Suppressor macrophage (primary cell): Measurements from ENCODE around the gene CASZ1.

Source experiments
- DNase-seq, 4 experiments: peaks; one replicate each; pipeline ENCODE4 v3.0.0-alpha.2; 2020 to 2022

The CASZ1 gene

DNA sequence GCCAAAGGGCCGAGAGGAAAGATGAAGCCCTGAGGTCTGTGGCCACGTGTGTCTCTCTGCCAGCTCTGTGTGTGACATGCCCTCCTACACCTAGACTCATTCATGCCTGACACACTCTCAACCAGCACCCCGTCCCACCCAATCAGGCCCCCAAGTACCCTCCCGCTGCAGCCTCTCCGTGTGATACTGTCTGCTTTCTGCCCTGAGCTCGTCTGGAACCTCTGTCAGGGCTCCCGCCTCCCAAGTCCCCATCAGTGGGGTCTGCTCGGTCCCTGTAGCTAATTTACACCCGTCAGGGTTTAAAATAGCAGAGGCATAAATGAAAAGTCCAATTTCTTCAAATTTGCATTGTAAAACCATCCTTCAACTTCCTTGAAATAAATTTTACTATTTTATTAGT, 20.7 kb downstream of the CASZ1 start:
- DNase-seq: no peak

DNA sequence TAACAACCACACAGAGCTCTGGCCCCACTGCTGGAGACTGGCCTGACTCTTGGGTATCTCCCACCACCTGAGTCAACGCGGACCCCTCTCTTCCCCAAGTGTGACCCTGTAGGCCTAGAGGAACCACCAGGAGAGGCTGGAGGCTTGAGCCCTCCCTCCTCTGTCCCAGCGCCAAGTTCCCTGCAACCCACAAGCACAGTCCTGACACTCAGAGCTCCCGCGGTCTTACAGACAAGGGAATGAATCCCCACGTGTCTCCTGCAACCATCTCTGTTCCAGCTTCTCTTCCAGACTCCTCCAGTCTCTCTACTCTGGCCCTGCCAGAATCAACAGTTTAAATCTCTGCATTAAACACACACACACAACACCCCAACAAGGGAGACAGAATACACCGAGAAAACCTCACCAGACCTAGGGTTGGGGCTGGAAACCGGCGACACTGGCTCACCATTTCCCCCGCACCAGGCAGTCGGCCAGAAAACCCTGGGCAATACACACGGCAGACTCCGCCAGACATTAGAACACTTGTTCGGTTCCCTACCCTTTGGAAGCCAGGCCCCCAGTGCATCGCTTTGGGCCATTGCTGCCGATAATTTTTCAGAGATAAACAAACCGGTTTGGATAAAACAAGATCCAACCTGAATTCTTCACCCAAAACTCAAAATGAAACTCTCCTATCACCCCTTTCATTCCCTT, 21.7 kb downstream of the CASZ1 start:
- DNase-seq: no peak

DNA sequence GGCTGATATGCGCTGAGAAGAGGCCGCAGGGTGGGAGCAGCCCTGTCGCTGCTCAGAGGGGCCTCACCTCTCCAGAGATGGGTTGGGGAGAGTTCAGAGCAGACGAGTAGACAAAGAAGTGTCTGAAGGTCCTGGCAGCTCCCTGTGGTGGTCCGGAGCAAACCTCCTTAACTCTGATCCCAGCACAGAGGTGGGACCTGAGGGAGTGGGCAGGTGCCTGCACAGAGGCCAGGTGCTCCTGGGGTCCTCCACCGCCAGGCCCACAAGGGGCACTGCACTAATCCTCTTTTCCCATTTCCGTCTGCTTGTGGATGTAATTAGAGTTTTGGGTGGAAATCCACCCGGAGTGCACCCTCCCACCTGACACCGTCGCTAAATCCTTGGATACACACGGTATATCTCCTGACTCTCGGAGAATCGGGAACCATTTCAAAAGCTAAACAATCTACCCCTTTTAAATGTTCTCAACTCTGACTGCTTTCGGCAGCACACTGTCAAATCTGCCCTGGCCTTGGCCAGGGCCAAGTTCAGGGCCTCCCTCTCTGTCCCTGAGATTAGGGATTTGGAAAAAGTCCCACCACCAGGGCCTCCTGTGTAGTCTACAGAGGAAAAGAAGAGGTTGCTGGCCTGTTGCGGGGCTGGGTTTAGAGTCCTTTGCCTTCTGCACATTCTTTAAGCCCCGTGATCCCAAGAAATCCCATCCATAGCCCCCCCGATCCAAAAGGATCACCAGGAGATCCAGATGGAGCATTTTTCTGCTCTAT, 22.4 kb downstream of the CASZ1 start:
- no peak for DNase-seq

DNA sequence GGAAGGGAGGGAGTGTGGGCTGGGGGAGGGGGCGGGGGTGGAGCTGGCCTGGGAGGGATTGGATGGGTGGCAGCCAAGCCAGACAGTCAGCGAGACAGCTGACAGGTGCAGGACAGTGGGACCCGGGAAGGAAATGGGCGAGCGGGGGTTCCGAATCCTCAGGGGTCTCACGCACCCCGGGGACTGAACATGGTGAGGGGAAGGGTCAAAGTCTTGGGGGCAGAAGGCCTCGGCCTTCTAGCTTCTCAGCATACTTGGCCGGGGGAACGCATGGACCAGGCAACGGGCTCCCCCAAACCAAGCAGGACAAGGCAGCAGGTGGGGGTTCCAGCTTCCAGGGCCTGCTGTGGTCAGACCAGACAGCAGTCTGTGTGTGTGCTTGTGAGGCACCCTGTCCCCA, 23.1 kb downstream of the CASZ1 start:
- no peak for DNase-seq

DNA sequence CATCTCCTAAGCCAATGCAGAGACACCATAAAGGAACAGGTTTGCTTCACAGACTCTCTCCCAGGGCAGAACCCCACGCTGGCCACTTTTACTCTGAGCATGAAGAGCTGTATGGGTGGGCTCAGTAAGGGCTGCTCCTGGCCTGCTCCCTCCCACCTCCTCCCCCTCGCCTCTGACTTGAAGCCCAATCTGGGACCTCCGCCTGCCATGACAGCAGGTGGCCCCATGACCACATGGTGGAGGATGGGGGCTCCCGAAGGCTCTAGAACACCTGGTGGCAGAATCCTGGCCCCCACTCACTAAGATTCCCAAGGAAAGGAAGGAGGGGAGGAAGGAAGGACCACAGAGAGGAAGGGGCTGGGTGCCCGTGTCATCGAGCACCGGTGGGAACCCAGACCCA, 23.7 kb downstream of the CASZ1 start:
- no peak for DNase-seq

DNA sequence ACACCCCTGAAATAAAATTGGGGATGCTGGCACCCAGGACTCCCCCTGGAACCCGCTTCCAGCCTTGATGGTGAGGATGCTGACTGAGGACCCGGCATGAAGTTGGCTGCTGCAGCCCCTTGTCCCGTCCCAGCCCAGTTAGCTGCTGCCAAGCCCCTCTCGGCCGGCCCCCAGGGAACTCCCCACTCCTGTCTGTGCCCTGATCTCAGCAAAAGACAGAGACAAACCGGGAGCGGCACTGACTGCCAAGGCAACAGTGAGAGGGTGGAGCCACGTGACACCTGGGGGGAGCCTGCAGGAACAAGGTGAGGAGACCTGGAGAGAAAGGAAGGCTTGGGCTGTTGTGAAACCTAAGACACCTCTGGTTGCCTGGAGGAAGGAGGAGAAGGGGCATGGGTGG, 24.7 kb downstream of the CASZ1 start:
- DNase-seq: no peak

DNA sequence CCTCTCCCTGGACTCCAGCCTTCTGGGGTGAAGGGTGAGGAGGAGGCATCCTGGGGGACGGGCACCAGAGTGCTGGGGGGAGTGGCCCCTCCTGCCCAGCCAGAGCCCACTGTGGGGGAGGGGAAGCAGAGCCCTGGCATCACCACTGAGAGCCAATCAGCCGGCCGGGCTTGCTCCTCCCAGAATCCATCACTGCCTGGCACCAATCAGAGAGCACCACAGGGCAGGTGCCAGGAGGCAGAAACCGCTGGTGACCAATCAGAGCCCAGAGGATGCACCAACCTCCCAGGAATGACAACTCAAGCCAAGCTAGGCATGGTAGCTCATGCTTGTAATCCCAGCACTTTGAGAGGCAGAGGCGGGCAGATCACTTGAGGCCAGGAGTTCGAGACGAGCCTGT, 27.9 kb downstream of the CASZ1 start:
- no peak for DNase-seq

DNA sequence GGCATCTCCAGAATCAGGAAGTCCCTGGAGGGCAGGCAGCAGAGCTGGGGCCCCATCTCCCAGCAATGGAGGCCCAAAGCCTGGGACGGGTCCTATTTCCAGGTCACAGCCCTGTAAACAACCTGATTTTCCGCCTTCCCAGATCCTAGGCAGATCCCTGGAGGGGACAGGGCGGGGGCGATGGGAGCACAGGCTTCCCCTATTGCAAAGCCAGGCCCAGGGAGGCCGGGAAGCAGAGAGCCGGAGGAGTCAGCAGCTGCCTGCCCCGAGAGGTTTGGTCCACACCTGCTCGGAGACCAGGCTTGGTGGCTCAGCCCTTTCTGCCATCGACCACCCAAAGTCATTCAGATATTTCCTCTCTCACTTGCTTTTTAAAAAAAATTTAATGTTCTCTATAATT, 29.2 kb downstream of the CASZ1 start:
- DNase-seq: no peak

DNA sequence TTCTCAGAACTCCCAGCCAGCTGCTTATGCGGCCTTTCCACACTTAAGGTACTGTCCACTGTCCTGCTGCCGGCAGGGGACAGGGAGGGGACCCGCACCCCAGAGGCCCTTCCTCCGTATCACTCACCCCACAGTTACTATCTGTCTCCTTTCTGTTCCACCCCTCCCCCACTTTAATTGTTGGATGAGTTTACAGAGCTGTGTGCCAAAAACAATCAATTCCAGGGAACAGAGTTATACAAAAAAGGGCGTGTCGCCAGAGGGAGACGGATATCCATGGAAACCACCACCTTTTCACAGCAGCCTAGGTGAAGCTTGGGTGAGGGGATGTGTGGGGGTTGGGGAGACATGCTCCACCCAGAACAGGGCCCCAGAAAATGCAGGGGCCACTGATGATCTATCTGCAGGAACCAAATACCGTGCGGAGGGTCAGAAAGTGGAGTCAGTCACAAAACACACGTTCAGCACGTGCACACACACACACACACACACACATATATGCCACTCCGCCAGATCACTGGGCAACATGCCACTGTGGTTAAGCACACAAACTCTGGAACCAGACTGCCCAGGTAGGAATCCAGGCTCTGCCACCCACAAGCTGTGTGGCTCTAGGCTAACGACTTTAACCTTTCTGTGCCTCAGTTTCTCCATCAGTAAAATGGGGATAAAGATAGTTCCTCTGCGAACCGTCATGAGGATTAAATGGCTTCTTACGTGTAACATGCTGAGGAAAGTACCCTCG, 30.5 kb downstream of the CASZ1 start:
- DNase-seq: no peak

DNA sequence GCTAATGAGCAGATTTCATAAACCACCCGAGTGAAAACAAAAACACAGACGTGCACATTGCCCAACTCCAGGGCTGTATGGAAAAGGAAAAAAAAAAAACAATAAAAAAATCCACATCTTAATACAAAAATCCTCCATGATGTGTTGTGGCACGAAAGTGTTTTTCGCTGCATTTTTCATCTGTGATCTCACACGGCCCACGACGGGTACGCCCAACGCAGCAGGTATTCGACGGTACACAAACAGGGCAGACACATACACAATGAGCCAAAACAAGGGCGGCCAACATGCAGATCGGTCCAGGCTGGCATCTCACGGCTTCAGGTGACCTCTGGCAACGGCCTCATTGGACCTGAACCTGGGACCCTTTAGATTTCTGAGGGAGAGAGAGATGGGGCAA, 31.1 kb downstream of the CASZ1 start:
- no peak for DNase-seq

DNA sequence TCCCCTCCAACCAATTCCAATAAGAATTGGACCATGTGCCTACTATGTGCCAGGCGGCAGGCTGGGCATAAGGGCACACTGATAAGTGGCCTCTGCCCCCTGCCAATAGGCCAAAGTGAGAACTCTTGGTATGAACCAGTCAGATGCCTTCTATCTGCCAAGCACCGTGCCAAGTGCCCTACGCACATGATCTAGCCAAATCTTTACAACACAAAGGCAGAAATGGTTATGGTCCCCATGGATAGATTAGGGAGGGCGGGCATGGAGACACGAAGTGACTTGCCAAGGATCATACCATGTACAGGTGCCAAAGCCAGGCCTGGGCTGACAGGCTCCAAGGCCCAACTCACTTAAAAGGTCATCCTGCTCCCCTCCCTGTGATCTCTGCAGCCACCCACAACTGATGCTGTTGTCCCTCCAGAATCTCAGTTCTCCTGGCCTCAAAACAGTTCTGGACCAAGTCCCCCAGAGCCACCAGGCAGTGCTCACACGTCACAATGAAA, 32.1 kb downstream of the CASZ1 start:
- no peak for DNase-seq

DNA sequence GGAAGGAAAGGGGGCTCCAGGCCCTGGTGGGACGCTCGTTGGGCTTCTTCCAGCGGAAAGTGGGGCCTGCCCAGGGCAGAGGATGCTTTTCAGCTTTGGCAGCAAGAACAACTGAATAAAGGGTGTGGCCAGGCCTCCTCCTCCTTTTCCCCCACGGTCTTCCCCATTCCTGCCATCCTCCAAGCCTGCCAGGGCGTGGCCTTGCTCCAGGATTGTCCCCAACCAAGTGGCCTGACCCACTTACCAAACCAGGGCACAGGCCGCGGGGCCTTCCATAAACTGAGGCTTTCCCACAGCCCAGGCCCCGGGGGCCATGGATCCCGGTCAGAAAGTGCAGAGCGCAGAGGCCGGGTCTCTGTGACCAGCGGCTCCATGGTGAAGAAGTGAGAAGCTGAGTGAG, 33.6 kb downstream of the CASZ1 start:
- no peak for DNase-seq

DNA sequence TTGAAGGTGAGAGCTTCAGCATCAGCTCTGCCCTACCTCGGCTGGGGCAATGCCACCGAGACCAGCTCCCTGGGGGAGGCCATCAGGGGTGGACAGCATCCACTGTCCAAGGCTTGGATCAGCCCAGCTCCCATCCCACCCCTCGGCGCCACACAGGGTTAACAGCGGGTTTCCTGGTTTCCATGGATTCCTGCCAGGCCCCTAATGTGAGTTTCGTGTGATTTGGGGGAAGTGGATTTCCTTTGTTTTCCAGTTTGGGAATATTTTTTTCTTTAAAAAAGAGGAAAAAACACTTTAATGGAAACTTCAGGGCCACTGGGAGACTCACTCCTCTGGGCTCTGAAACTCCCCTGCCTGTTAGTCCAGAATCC, 34.3 kb downstream of the CASZ1 start:
- DNase-seq: no peak

DNA sequence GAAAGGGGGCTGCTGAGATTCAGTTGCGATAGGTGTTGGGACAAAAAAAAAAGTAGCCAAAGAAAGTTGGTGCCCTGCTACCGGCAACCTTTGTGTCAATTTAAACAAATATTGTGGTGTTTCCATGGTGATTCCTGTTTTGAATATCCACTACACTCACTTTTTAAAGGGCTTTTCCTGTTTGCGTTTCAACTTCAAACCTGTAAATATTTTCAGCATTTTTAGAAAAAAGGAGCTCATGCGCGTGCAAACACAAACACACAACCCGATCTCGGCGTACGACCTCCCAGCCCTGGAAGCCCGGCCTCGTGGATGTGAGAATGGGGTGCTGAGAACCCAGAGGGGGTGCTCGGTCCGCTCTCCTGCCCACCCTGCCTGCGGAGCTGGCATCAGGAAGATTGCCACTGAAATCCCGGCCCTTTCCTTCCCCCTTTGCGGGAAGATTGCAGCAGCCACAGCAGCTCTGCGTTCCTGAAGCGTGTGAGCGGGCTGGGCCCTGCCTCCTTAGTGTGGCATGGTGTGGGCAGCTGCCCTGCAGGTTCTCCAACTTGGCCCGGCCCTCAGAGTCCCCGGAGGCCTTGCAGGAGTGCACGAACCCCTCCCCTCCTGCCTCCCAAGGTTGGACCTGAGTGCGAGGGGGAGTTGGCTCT, 34.8 kb downstream of the CASZ1 start:
- no peak for DNase-seq

DNA sequence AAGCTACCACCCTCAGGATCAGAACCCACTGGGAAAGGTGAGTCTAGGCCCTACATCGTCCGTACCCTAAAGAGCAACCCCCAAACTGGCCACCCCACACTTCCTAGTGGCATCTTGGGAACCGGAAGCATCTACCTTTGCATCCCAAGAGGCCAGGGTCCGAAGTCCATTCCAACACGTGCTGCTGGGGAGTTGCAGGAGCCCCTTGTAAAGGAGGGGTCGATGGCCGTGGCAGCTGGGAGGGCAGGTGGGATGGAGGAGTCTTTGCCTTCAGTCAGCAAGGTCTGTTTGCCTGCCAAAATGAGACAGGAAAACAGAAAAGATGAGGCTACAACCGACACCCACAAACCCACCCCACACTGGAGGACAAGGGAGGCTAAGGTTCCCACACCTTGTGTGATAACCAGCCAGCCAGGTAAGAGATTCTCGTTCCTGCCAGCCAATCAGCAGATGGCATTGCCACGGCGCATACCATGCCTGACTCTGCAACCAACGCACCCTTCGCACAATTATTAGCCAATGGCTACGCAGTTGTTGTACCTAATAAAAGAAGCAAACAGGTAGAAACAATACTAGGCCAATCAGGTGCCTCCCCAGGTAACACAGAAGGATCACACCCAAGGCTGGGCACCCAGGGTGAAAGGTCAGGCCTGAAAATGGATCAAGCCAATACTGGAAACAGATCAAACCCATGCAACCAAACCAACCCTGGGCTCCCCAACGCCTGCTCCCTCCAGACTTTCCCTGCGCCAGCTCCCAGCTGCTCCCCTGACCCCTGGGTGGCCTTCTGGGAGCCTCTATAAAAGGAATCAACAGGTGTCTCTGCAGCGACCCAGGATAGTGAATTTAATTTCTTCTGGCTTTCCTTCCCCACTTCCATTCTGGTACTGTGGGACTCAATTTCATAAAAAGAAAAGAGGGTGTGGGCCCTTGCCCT, 35.6 kb downstream of the CASZ1 start:
- DNase-seq: no peak

DNA sequence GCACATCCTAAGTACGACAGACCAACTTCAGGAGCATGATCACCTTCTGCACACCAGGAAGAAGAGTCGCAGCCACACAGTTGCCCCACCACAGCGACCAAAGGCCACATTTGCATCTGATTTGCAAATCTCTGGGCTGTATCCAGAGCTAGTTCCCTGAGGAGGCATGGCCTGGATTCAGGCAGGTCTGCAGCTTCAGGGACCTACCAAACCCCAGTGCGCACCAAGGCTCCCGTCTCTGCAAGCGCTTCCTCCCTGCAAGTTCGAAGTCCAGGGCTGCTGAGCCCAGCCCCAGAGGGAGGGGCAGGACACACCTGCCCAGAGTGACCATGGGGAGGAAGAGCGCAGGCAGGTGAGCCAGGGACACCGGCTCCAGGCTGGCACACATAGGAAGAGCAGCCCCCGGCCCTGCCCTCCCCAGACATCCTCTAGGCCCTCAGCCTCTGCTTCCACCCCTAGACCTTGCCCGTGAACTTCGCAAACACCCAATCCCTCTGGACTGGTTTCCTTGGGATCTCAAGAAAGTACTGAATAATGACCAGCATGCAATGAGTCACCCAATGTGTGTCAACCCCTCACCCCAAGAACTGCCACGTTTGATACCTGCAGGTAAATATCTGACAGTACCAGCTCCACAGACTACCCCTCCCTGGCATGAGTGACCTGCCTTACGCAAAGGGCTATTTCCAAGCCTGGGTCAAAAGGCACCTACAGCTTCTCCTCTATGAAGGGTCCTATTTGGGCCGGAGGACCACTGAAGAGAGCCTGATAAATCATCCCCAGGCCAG, 36.8 kb downstream of the CASZ1 start:
- DNase-seq: no peak

DNA sequence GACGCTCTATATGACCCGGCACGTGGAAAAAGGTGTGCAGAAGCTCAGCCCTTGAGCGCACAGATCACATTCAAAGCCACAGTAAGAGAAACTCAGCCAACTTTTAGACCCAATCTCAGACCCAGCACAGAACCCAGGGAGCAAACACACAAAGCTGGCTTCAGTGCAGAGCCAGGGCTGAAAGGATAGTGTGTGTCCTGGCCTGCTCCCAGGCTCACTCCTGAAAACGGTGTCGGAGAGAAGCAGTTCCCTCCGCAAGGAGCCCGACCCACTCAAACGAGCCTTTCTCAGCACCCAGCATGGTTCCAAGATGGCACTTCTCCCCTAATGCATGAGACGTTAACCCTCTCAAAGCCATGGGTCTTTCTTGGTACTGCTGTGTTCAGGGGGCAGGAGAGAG, 39.6 kb downstream of the CASZ1 start:
- DNase-seq: no peak

DNA sequence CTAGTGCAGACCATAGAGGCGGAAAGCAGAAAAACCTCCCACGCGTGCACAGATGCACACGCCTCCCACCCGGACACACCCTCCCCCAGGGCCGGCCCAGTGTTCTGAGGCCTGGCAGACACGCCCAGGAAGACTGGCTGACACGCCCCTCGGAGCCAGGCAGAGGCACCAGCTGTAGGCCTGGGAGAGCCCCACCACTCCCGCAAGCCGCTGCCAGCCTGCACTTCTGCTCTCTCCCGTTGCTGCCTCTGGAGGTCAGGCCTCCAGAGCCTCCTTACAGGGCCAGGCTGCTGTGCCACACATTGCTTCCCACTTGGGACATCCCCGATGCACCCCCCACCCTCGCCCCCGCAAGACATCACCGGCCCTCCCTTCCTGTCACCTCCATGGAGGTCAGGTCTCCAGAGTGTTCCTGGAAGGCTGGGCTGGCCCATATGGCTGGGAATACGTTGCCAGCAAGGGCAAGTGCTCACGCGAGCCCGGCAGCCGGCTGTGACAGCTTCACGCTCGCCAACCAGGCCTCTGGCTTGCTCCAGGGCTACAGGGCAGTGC, 40.4 kb downstream of the CASZ1 start:
- peak; percentile 48 to 84 (median 69) for DNase-seq

DNA sequence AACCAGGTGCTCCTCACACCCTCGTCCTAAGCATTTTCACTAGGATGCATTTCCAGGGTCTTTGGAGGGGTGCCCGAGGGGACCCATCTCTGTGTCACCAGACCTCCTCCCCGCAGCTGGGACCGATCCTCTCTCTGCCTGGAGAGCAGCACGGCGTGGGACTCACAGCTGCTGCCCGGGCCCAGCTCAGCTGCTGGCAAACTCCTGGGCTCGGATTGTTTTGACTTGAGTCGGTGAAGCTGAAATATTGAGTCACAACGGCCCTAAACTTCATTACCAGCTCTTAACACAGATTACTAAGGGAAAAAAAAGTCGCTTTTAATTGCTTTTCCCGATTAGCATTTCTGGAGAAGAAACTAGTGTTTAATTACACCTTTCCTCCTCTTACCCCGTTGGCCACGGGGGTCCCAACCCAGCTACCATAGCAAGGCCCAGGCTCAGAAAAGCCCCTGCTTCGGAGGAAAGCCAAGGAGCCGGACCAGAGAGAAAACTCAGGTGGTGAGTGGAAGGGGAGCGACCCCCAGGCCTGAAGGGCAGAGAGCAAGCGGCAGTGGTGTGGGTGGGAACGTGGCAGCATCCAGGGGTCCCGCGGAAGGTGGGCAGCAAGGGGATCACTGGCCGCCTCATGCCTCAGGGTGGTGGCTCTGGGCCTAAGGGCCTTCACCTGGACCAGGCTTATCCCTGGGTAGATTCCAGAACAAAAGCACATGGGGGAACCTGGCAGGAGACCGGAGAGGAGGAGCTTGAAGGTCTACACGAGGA, 41.7 kb downstream of the CASZ1 start:
- no peak for DNase-seq

DNA sequence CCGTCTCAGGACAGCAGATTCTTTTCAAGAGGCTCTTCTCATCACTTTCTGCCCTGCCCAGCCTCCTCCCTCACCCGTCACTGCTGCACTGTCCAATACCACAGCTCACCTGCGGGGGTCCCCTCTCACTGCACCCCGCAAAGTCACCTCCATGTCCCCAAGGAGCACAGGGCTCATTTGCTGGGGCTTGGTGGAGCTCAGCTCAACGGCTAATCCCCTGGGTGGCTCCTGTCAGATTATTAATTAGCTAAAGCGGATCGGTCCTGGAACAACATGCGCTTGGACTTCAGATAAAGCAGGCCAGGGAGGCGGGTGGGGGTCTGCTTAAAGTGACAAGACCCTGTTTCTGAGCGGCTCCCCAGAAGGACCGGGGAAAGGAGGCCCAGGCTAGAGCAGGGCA, 43.1 kb downstream of the CASZ1 start:
- DNase-seq: no peak
